SH-SY5Y (cell line): ENCODE data around the gene TECPR1.
A peak's percentile ranks its signal among the peaks of the same experiment; 100 is the strongest.

Source experiments
- GATA2 ChIP-seq: IDR thresholded peaks from 2 replicates; pipeline ENCODE4 v1.6.1; 2011; ENCODE audit warnings: mild to moderate bottlenecking, low read depth, low read length
- GATA3 ChIP-seq: IDR thresholded peaks from 2 replicates; pipeline ENCODE4 v1.6.1; 2011; ENCODE audit warnings: low read depth, mild to moderate bottlenecking, low read length, moderate library complexity

GRCh38 chr7:98175260-98175940, 76.6 kb downstream of the TECPR1 start:
- TF ChIP-seq GATA3 (no peak), GATA2 (peak; percentile 31; the same call in 1 of the 2 replicates)
